Putamen (tissue), 1 donor: ENCODE measurements around the gene TEK.

Source experiments
- DNase-seq: peaks from one replicate; pipeline ENCODE4 v3.0.0-alpha.2; 2016; ENCODE audit warnings: low spot score

Gene TEK

GRCh38 chr9:27179245-27179865 lies 70.3 kb downstream of the TEK start:
- DNase-seq: no peak

- no peak for DNase-seq
Measured at GRCh38 chr9:27181381-27181780, 72.4 kb downstream of the TEK start.

- DNase-seq: no peak
Measured at GRCh38 chr9:27182421-27182820, 73.4 kb downstream of the TEK start.

GRCh38 chr9:27183131-27183530 lies 74.1 kb downstream of the TEK start:
- no peak for DNase-seq

- DNase-seq: no peak
Measured at GRCh38 chr9:27183701-27184100, 74.7 kb downstream of the TEK start.

GRCh38 chr9:27184556-27185351 lies 75.7 kb downstream of the TEK start:
- no peak for DNase-seq

- no peak for DNase-seq
Measured at GRCh38 chr9:27188426-27188825, 79.4 kb downstream of the TEK start.

GRCh38 chr9:27189426-27189825 lies 80.4 kb downstream of the TEK start:
- no peak for DNase-seq

- no peak for DNase-seq
Measured at GRCh38 chr9:27192291-27192960, 83.4 kb downstream of the TEK start.

- DNase-seq: no peak
Measured at GRCh38 chr9:27193886-27194285, 84.9 kb downstream of the TEK start.

- no peak for DNase-seq
Measured at GRCh38 chr9:27194401-27195091, 85.5 kb downstream of the TEK start.

- DNase-seq: no peak
Measured at GRCh38 chr9:27195191-27195590, 86.2 kb downstream of the TEK start.

- DNase-seq: no peak
Measured at GRCh38 chr9:27196383-27196782, 87.4 kb downstream of the TEK start.

- no peak for DNase-seq
Measured at GRCh38 chr9:27198190-27198589, 89.2 kb downstream of the TEK start.

- DNase-seq: no peak
Measured at GRCh38 chr9:27202056-27202455, 93.0 kb downstream of the TEK start.

GRCh38 chr9:27203783-27204182 lies 94.8 kb downstream of the TEK start:
- DNase-seq: no peak

- DNase-seq: no peak
Measured at GRCh38 chr9:27204578-27204977, 95.6 kb downstream of the TEK start.

- DNase-seq: no peak
Measured at GRCh38 chr9:27205198-27205597, 96.2 kb downstream of the TEK start.

GRCh38 chr9:27206041-27206440 lies 97.0 kb downstream of the TEK start:
- DNase-seq: no peak

- no peak for DNase-seq
Measured at GRCh38 chr9:27209034-27209433, 100.0 kb downstream of the TEK start.

- DNase-seq: no peak
Measured at GRCh38 chr9:27210588-27210987, 101.6 kb downstream of the TEK start.

- no peak for DNase-seq
Measured at GRCh38 chr9:27212191-27212590, 103.2 kb downstream of the TEK start.

- DNase-seq: no peak
Measured at GRCh38 chr9:27212621-27213020, 103.6 kb downstream of the TEK start.
